BLaER1 (cell line): Measurements from ENCODE around the gene LRRFIP1.
"Not testable (repeated sequence)": the region's sequence is repeated elsewhere in the genome, so short reads cannot be mapped to it uniquely, and the experiment has no call there.

ENCODE experiments used
- H3K27ac ChIP-seq: shearing (Covaris generic); formaldehyde crosslinking; 2 replicates; pipeline ENCODE4 v1.8.1; 2022
- H3K27me3 ChIP-seq: shearing (Covaris generic); formaldehyde crosslinking; 2 replicates; pipeline ENCODE4 v1.8.1; 2022
- H3K36me3 ChIP-seq: shearing (Covaris generic); formaldehyde crosslinking; 2 replicates; pipeline ENCODE4 v1.8.1; 2022
- H3K4me1 ChIP-seq: shearing (Covaris generic); formaldehyde crosslinking; 2 replicates; pipeline ENCODE4 v1.8.1; 2022
- H3K4me2 ChIP-seq: shearing (Covaris generic); formaldehyde crosslinking; 2 replicates; pipeline ENCODE4 v1.8.1; 2022
- H3K4me3 ChIP-seq: shearing (Covaris generic); formaldehyde crosslinking; 2 replicates; pipeline ENCODE4 v1.8.1; 2022
- H3K9ac ChIP-seq: shearing (Covaris generic); formaldehyde crosslinking; 2 replicates; pipeline ENCODE4 v1.8.1; 2022
- H3K9me3 ChIP-seq: shearing (Covaris generic); formaldehyde crosslinking; 2 replicates; pipeline ENCODE4 v1.8.1; 2022
- H4K20me1 ChIP-seq: shearing (Covaris generic); formaldehyde crosslinking; 2 replicates; pipeline ENCODE4 v1.8.1; 2022
- Cebpa-rat ChIP-seq: shearing (Covaris generic); IDR thresholded peaks from 2 replicates; pipeline ENCODE4 v1.8.1; 2022

The LRRFIP1 gene

DNA sequence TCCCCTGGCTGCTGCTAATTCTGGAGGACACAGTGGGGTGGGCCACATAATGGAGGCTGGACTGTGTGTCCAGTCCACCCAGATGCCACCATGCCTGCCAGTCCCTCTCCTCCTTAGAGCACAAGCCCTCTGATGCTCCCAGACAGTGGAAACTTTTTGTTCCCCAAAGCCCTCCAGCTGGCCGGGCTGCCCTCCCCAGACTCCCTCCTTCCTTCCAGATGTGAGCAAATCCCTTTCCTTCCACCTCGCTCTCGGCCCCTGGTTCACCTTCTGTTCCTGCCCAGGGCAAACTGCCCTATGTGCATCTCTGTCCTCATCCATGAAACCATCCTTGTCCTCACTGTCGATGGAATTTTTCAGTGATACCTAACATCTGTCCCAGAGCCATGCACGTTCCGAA is 33.9 kb downstream of the LRRFIP1 start:
- Histone ChIP-seq H4K20me1 (peaks cover 38% of the 10 kb centered on the region), H3K36me3 (peaks cover 7% of the 10 kb centered on the region; the same call in 1 of the 2 replicates), H3K27ac (peak overlapping the region; percentile 66), H3K27me3 (no peaks in the 10 kb centered on the region), H3K4me1 (peaks cover 66% of the 10 kb centered on the region), H3K9ac (peak overlapping the region; percentile 52), H3K4me2 (peak overlapping the region; percentile 84), H3K4me3 (no peak overlapping the region), H3K9me3 (peaks cover 16% of the 10 kb centered on the region)
- TF ChIP-seq Cebpa-rat, result no peak

DNA sequence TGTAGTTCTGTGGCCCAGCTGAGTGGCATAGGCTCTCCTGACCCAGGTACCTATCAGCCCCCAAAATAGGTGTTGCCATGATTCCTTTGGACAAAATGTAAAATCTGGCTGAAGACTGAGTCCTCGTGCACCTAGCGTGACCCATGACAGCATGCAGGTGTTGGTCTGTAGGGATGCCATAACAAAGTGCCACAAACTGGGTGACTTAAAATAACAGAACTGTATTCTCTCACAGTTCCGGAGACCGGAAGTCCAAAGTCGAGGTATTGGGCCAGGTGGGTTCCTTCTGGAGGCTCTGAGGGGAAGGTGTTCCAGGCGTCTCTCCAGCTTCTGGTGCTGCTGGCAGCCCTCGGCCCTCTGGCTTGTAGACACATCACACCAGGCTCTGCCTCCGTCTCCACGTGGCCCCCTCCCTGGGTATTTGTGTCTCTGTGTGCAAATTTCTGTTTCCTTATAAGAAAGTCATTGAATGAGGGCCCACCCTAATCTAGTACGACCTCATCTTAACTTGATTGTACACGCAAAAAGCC is 34.5 kb downstream of the LRRFIP1 start:
- Histone ChIP-seq H3K4me2 (peak overlapping the region; percentile 84), H3K4me1 (peaks cover 72% of the 10 kb centered on the region), H4K20me1 (peaks cover 38% of the 10 kb centered on the region), H3K27me3 (no peaks in the 10 kb centered on the region), H3K4me3 (no peak overlapping the region), H3K9ac (no peak overlapping the region), H3K27ac (no peak overlapping the region), H3K9me3 (peaks cover 11% of the 10 kb centered on the region), H3K36me3 (peaks cover 6% of the 10 kb centered on the region; the same call in 1 of the 2 replicates)
- no peak for TF ChIP-seq Cebpa-rat

DNA sequence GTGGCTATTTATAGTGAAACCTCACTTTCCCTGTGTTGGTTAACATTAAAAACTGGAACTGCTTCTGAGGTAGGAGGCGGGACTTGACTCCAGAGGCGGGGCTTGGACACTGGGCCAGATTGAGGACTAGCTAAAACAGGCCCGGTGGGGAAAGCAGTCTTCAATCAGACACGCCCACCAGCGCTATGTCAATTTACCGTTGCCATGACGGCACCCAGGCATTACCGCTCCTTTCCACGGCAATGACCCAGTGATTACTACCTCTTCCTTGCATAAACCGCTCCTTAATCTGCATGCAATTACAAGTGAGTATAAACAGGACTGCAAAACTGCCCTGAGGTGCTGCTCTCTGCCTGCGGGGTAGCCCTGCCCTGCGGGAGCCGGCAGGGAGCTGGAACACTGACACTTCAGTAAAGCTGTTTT is 35.3 kb downstream of the LRRFIP1 start:
- Histone ChIP-seq H3K9ac (0 out of 2 replicates have a peak overlapping the region, but pooled peaks have one; percentile 51), H3K4me3 (no peak overlapping the region), H3K36me3 (no peaks in the 10 kb centered on the region), H3K27ac (0 out of 2 replicates have a peak overlapping the region, but pooled peaks have one; percentile 62), H3K4me2 (peak overlapping the region; percentile 84), H3K9me3 (peaks cover 3% of the 10 kb centered on the region; the same call in 1 of the 2 replicates), H3K27me3 (no peaks in the 10 kb centered on the region), H4K20me1 (peaks cover 38% of the 10 kb centered on the region), H3K4me1 (peaks cover 80% of the 10 kb centered on the region)
- TF ChIP-seq Cebpa-rat, result no peak

DNA sequence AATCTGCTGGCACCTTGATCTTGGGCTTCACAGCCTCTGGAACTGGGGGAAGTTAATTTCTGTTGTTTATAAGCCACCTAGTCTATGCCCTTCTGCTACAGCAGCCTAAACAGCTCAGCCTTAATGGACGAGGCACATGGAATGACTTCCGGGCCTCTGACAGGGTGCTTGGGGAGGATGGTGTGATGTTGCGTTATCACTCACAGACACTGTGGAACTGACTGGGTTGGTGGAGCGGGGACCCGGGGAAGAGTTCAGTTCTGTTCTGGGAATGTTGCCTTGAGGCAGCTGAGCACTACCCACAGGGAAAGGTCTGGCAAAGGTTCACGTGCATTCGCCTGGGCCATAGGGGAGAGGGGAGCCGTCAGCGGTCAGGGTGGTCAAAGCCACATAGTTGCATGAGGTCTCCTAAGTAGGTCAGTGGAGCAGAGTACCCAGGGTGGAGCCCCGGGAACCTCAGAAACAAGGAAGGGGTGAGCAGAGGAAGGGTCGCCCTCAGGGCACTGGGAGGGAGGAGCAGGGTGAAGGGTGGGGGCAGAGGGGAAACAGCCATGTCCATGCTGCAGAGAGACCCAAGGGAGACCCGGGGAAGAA is 36.2 kb downstream of the LRRFIP1 start:
- Histone ChIP-seq H3K4me2 (peak overlapping the region; percentile 84), H3K9ac (peak overlapping the region; percentile 51; the same call in 1 of the 2 replicates), H3K4me1 (peaks cover 90% of the 10 kb centered on the region), H3K27me3 (no peaks in the 10 kb centered on the region), H3K36me3 (no peaks in the 10 kb centered on the region), H4K20me1 (peaks cover 38% of the 10 kb centered on the region), H3K27ac (peak overlapping the region; percentile 62), H3K4me3 (no peak overlapping the region), H3K9me3 (no peaks in the 10 kb centered on the region)
- TF ChIP-seq Cebpa-rat, result no peak

DNA sequence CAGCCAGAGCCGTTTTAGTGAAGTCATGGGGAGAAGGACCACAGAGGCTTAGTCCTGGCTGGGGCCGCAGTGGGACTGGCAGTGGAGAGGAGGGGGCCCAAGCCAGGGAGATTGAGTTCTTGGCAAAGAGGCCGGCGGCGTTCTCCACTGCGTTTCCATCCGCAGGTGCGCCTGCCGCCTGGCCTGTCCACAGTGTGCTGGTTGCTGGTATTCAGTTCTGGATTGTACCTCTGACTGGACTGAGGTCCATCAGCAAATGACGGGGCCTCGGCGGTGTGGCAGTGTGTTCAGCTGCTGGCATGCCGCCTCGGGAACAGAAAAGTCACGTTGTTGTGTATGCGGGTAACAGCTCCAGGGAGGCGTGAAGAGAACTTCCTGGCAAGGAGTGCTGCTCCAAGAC is 36.8 kb downstream of the LRRFIP1 start:
- peak overlapping the region; percentile 62 for H3K27ac ChIP-seq
- peaks cover 38% of the 10 kb centered on the region for H4K20me1 ChIP-seq
- H3K4me3 ChIP-seq, result peak overlapping the region; percentile 23; the same call in 1 of the 2 replicates
- TF ChIP-seq Cebpa-rat, result no peak
- H3K27me3 ChIP-seq, result no peaks in the 10 kb centered on the region
- peaks cover 95% of the 10 kb centered on the region for H3K4me1 ChIP-seq
- H3K4me2 ChIP-seq, result peak overlapping the region; percentile 84
- no peaks in the 10 kb centered on the region for H3K9me3 ChIP-seq
- no peaks in the 10 kb centered on the region for H3K36me3 ChIP-seq
- H3K9ac ChIP-seq, result no peak overlapping the region

DNA sequence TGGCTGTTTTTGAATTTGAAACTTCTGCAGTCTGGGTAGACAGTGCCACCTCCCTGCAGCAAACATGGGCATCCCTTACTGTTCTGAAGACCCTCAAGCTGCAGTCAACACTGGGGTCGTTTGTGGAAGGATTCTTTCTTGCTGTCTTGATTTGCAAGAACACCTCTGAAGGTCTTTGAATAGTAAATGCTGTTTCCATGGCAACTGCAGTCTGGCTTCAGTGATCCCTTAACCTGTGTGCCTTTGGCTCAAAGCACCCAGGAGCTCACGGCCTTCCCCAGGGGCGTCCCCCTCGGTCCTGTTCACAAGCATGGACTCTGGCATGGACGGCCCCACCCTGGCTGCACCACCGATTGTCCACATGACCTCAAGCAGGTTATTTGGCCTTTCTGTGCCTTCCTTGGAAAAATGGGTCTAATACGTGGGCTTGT is 38.3 kb downstream of the LRRFIP1 start:
- Histone ChIP-seq H3K4me3 (no peak overlapping the region), H3K9ac (no peak overlapping the region), H3K4me1 (peaks cover 99% of the 10 kb centered on the region), H3K27me3 (no peaks in the 10 kb centered on the region), H3K4me2 (peak overlapping the region; percentile 60), H3K36me3 (no peaks in the 10 kb centered on the region), H3K9me3 (no peaks in the 10 kb centered on the region), H4K20me1 (peaks cover 35% of the 10 kb centered on the region), H3K27ac (no peak overlapping the region)
- no peak for TF ChIP-seq Cebpa-rat

DNA sequence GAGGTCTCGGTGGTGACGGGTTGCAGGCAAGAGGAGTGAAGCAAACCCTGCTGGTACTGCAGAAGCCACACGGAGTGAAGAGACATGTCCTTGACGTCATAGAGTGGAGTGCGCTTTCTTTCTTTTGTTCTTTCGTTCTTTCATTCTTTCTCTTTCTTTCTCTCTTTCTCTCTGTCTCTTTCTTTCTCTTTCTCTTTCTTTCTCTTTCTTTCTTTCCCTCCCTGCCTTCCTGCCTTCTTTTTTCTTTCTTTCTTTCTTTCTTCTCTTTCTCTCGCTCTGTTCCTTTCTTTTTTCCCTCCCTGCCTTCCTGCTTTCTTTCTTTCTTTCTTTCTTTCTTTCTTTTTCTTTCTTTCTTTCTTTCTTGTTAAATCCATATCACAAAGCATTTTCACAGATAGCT is 39.2 kb downstream of the LRRFIP1 start:
- Histone ChIP-seq H3K4me2 (peak overlapping the region; percentile 60), H3K4me3 (no peak overlapping the region), H4K20me1 (peaks cover 26% of the 10 kb centered on the region), H3K9me3 (no peaks in the 10 kb centered on the region), H3K27ac (peak overlapping the region; percentile 14; the same call in 1 of the 2 replicates), H3K4me1 (peaks cover 99% of the 10 kb centered on the region), H3K9ac (no peak overlapping the region), H3K27me3 (no peaks in the 10 kb centered on the region), H3K36me3 (peaks cover 7% of the 10 kb centered on the region; the same call in 1 of the 2 replicates)
- TF ChIP-seq Cebpa-rat, result no peak

DNA sequence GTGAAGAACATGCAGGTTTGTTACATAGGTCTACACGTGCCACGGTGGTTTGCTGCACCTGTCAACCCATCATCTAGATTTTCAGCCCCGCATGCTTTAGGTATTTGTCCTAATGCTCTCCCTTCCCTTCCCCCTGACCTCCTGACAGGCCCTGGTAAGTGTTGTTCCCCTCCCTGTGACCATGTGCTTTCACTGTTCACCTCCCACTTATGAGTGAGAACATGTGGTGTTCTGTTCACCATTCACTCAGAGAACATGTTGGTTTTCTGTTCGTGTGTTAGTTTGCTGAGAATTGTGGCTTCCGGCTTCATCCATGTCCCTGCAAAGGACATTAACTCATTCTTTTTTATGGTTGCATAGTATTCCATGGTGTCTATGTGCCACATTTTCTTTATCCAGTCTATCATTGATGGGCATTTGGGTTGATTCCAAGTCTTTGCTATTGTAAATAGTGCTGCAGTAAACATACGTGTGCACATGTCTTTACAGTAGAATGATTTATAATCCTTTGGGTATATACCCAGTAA is 39.7 kb downstream of the LRRFIP1 start:
- not testable (repeated sequence) for H3K4me3 ChIP-seq, H3K9ac ChIP-seq, H3K36me3 ChIP-seq, H3K27ac ChIP-seq, H3K9me3 ChIP-seq, H3K27me3 ChIP-seq
- peak overlapping the region; percentile 97; the same call in 1 of the 2 replicates for H3K4me2 ChIP-seq
- H3K4me1 ChIP-seq, result peaks cover 99% of the 10 kb centered on the region
- peaks cover 21% of the 10 kb centered on the region for H4K20me1 ChIP-seq

DNA sequence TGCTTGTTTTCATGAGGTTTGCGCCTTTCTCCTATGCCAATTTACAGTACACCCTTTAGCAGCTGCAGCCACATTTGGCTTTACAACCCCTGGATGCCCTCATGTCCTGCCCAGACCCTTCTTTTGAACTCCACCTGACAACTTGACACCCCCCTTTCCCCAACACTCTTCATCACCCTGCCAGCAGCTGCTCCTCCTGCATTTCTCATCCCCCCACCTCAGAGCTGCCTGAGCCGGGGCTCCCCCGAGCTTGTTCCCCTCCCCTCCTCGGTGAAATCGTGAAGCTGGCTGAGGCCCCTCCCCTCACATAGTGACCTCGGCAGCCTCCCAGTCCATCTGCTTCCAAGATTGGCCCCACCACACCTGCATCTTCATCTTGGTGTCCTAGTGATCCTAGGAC is 40.5 kb downstream of the LRRFIP1 start:
- Histone ChIP-seq H3K36me3 (peaks cover 7% of the 10 kb centered on the region; the same call in 1 of the 2 replicates), H3K4me3 (no peak overlapping the region), H3K4me2 (peak overlapping the region; percentile 97), H3K27me3 (no peaks in the 10 kb centered on the region), H3K9me3 (no peaks in the 10 kb centered on the region), H3K27ac (peak overlapping the region; percentile 78), H4K20me1 (peaks cover 18% of the 10 kb centered on the region), H3K4me1 (peaks cover 99% of the 10 kb centered on the region), H3K9ac (peak overlapping the region; percentile 65)
- TF ChIP-seq Cebpa-rat, result no peak

DNA sequence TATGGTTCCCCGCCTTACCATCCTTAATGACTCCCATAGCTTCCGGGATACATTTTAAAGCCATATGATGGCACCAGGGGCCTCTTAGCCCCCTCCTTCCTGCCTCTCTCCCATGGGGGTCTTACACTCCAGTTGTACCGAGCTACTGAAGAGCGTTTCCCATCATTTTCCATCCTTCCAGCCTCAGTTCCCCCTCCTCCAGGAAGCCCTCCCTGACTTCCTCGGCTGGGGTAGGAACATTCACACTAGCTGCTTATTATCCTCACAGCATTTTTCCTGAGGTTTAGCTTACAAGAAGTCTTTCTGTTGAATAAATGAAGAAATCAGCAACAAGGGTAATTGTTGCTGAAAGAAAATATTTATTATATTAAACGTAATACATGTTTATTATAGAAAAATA is 41.1 kb downstream of the LRRFIP1 start:
- TF ChIP-seq Cebpa-rat, result no peak
- peaks cover 7% of the 10 kb centered on the region; the same call in 1 of the 2 replicates for H3K36me3 ChIP-seq
- H3K27me3 ChIP-seq, result no peaks in the 10 kb centered on the region
- peak overlapping the region; percentile 65 for H3K9ac ChIP-seq
- H3K4me3 ChIP-seq, result no peak overlapping the region
- no peaks in the 10 kb centered on the region for H3K9me3 ChIP-seq
- peak overlapping the region; percentile 97 for H3K4me2 ChIP-seq
- peaks cover 99% of the 10 kb centered on the region for H3K4me1 ChIP-seq
- H4K20me1 ChIP-seq, result peaks cover 13% of the 10 kb centered on the region
- H3K27ac ChIP-seq, result peak overlapping the region; percentile 78
